GM21423 (cell line): ENCODE results near the gene LUM.

ENCODE experiments used
- ATAC-seq: cut with Tn5 transposase; IDR thresholded peaks from one replicate; pipeline ENCODE4 v1.9.1; 2021; ENCODE audit warnings: mild to moderate bottlenecking, moderate library complexity; ENCODE audit not compliant: unreplicated experiment

Gene LUM

DNA sequence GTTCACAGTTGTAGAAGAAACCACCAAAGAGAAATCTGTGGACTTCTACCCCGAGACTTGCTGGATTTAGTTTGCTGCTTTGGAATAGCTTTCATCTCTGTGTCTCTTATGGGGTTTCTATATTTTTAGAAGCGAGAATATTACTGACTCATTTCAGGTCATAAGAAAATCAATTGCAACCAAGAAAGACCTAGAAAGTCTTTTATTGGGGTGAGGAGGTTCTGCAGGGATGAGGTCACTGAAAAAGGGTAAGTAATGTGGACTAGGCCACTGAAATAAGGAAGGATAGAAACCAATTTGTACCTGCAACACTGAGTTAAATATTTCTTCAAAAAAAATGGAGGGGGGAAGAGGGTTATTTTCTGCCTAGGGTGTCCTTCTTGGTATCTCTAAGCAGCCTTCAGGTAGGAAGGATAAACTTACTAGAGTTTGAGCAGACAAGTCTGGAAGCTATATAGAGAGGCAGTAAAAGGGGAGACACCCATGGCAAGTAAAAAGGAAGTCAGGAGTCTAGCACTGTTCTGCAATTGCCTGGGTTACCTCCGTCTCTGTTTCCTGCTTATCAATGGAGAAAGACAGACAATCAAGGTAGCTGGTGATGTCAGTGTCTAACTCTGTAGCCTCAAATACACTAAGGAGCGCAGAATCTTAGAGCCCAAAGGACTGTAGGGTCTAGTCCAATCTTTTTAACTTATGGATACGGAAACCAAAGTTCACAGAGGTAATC is 33.9 kb downstream of the LUM start:
- no peak for ATAC-seq

DNA sequence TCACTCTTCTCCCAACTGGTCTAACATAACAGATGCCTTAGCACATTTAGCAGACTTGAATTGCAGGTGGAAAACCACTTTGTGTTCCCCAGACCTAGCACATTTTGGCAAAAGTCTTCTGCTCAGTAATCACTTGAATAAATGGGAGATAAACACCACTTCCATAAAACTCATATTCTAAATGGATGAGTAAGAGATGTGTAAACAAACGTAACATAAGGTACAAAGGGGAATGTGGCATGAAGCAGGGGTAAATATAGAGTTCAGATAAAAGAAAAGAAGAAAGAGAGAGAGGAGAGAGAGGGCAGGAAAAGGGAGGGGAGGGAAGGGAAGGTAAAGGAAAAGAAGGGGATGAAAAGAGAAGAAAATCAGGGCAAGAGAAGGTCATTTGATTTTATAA is 36.4 kb downstream of the LUM start:
- no peak for ATAC-seq

- ATAC-seq = no peak
Observed at GRCh38 chr12:91074154-91074709, 37.1 kb downstream of the LUM start.

GRCh38 chr12:91073426-91073825 is 37.9 kb downstream of the LUM start:
- no peak for ATAC-seq

GRCh38 chr12:91072931-91073330 is 38.4 kb downstream of the LUM start:
- ATAC-seq = no peak

GRCh38 chr12:91070936-91071335 is 40.4 kb downstream of the LUM start:
- ATAC-seq = no peak

GRCh38 chr12:91065396-91065795 is 45.9 kb downstream of the LUM start:
- no peak for ATAC-seq

DNA sequence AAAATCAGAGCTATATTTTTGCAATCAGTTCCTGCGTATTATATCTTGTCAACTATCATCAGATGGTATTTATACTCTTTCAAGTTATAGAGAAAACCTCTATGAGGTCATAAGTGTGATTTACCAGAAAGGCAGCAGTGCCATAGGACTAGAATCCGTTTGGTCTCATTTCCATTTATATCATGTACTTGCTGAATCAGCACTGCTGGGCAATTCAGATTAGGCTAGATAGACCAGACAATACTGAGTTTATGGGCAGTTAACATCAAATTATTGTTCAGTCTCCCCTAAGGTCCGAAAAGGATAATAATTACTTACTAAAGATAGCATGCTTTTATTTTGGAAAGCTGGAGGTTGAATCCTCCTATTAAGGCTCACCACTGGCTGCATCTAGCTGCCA is 46.7 kb downstream of the LUM start:
- no peak for ATAC-seq

- no peak for ATAC-seq
Observed at GRCh38 chr12:91061091-91061490, 50.2 kb downstream of the LUM start.

- no peak for ATAC-seq
Observed at GRCh38 chr12:91059211-91059610, 52.1 kb downstream of the LUM start.

DNA sequence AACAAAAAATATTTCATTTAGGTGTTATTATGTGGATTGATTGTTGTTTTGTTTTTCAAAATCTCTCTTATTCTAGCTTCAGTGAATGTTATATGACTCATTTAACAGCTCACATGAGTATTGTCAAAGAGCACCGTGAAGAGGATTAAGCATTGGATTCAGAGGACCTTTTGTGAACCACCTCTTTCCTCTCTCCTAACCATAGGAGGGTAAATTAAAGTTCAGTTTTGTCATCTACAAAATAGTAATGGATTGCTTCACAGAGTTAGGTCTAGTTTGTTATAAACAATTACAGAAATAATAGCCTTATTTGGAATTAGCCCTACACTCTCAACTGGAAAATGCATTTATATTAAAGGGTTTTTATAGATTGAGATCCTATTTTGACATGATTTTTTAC is 52.5 kb downstream of the LUM start:
- ATAC-seq = no peak

DNA sequence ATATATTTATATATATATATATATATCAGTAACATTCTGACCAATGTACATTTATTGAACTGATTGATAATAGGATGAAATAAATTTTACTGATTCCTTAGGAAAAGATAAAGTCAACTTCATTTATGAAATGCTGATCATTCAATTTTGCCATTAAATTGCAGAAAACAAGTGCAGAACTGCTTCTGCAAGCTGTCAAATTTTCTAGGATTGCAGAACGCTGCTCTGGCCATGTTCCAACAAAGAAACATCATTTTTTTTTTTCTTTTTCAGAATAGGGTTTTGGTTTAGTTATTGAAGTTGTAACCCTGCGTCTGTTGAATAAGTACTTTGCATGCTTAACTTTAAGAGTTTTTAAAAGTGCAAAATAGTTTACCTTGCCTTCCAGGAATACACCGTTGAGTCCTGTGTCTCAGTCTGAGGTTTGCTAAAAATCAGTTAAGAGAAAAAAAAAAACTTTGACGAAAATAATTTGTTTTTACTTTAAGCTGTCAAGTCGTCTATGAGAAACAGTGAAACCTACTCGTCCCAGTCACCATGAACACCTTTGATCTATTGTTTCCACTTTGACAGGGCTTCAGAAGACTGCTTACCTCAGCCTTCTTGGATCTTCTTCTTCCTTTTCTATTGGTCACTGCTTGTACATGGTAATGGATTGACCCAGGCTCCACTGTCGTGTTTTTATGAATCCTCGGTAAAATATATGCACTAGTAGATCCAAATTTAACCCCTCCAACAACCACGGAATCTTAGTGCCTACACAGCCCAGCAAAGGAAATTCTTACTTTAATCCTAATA is 53.7 kb downstream of the LUM start, which contains the start of gene KERA:
Gene KERA, minus strand, starts transcription at position 657 of the 798 bp plus-strand sequence. CDS start 1,743 bp downstream, outside the sequence.
- no peak for ATAC-seq

DNA sequence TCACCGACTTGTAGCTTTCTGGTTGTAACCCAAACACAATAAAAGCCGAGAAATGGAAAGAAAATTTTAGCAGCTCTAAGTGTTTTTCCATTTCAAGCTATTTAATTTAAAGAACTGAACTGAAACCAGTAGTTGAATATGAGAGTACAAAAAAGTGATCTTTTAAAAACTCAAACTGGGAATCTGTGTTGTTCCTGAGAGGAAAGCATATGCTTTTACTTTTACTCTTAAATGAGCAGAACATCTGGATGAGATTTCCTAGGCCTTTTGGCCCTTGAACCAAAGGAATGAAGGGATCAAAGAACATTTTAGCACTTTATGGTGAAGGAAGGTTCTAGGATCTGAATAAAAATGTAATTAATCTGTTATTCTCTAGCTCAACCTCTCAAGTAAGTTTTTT is 54.8 kb downstream of the LUM start:
- ATAC-seq = no peak

GRCh38 chr12:91055976-91056375 is 55.3 kb downstream of the LUM start:
- ATAC-seq = no peak

DNA sequence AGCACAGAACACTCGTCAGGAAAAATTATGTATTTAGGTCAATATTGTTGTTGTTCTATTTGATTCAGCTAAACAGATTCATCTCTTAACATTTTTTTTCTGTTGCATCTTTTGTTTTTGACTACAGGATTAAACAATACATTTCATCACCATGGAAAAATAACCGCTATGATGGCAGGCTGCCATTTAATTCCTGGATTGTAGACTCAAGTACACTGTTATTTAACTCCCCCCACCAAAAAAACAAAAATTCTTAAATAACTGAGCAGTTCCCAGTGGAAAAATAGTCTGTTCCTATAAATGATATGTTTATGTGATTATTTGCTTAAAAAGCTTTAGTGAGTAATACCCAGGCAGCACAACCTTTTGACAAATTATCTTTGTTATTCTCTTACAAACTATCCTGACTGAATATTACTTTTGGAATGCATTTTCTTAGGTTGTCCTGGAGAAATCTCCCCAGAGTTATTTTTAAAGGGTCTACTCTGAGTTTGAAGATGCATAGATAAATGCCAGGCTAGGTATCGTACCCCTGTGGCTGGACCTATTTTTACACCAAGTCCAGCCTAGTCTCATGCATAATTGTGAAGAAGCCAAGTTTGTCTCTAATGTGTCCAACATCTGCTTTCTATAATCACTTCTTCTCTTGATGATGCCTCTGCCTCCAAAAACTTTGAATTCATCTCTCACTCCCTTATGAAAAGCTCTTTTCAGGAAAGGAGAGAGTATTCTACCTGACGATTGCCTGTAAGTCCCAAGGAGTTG is 57.2 kb downstream of the LUM start:
- no peak for ATAC-seq
